Measurements from ENCODE around the gene AP3D1.

The AP3D1 gene

GRCh38 chr19:2080336-2080988 is 70.9 kb downstream of the AP3D1 start:
- H3K36me3 ChIP-seq: peaks cover 36 to 92% (median 54%) of the 10 kb centered on the region in 3 donors
- intact Hi-C loops (cut with DNase I; ENCODE audit: low total_unique reads): no loop called here
- no peak overlapping the region for H3K4me3 ChIP-seq

GRCh38 chr19:2079865-2080301 is 71.5 kb downstream of the AP3D1 start:
- no peaks in the 10 kb centered on the region for H3K9me3 ChIP-seq
- H3K36me3 ChIP-seq: peaks cover 42 to 95% (median 60%) of the 10 kb centered on the region in 3 donors
- no peak for DNase-seq
- H3K27me3 ChIP-seq: no peaks in the 10 kb centered on the region
- no peak overlapping the region for H3K27ac ChIP-seq
- intact Hi-C loops (cut with DNase I; ENCODE audit: low total_unique reads): no loop called here
- H3K4me3 ChIP-seq: no peak overlapping the region
- peaks cover 0 to 10% (median 0%) of the 10 kb centered on the region in 4 donors for H3K4me1 ChIP-seq
- no peak for TF ChIP-seq CTCF (IDR thresholded peaks at IDR 0.05)

More at GRCh38 chr19:2080336-2080988, 70.9 kb downstream of the AP3D1 start:
- no peak for TF ChIP-seq CTCF (IDR thresholded peaks at IDR 0.05)
- Histone ChIP-seq H3K9me3 (no peaks in the 10 kb centered on the region), H3K27ac (no peak overlapping the region), H3K27me3 (no peaks in the 10 kb centered on the region), H3K4me1 (peaks cover 0 to 10% (median 0%) of the 10 kb centered on the region in 4 donors)
- DNase-seq: no peak

GRCh38 chr19:2079076-2079864 is 72.1 kb downstream of the AP3D1 start:
- no peak overlapping the region for H3K27ac ChIP-seq
- H3K27me3 ChIP-seq: no peaks in the 10 kb centered on the region
- no peak overlapping the region for H3K4me3 ChIP-seq
- H3K9me3 ChIP-seq: no peaks in the 10 kb centered on the region
- TF ChIP-seq CTCF (IDR thresholded peaks at IDR 0.05): no peak
- H3K4me1 ChIP-seq: peaks cover 0 to 10% (median 0%) of the 10 kb centered on the region in 4 donors
- no peak for DNase-seq
- intact Hi-C loops (cut with DNase I; ENCODE audit: low total_unique reads): no loop called here
- peaks cover 42 to 99% (median 65%) of the 10 kb centered on the region in 3 donors for H3K36me3 ChIP-seq

GRCh38 chr19:2077833-2078619 is 73.3 kb downstream of the AP3D1 start:
- Histone ChIP-seq H3K4me1 (no peaks in the 10 kb centered on the region), H3K27me3 (no peaks in the 10 kb centered on the region), H3K36me3 (peaks cover 47 to 99% (median 75%) of the 10 kb centered on the region in 3 donors), H3K9me3 (no peaks in the 10 kb centered on the region), H3K27ac (no peak overlapping the region), H3K4me3 (no peak overlapping the region)
- DNase-seq: no peak
- TF ChIP-seq CTCF (IDR thresholded peaks at IDR 0.05): no peak
- intact Hi-C loops (cut with DNase I; ENCODE audit: low total_unique reads): no loop called here

- H3K36me3 ChIP-seq: peaks cover 54 to 99% (median 82%) of the 10 kb centered on the region in 3 donors
- no peak for DNase-seq
- no peak for TF ChIP-seq CTCF (IDR thresholded peaks at IDR 0.05)
- H3K27ac ChIP-seq: no peak overlapping the region
- H3K9me3 ChIP-seq: no peaks in the 10 kb centered on the region
- no peak overlapping the region for H3K4me3 ChIP-seq
- H3K27me3 ChIP-seq: no peaks in the 10 kb centered on the region
- no peaks in the 10 kb centered on the region for H3K4me1 ChIP-seq
- intact Hi-C loops (cut with DNase I; ENCODE audit: low total_unique reads): no loop called here
Observed at GRCh38 chr19:2077398-2077797, 74.0 kb downstream of the AP3D1 start.

All from tibial artery (tissue), 4 donors.